ENCODE data around the gene IRS4.

DNA sequence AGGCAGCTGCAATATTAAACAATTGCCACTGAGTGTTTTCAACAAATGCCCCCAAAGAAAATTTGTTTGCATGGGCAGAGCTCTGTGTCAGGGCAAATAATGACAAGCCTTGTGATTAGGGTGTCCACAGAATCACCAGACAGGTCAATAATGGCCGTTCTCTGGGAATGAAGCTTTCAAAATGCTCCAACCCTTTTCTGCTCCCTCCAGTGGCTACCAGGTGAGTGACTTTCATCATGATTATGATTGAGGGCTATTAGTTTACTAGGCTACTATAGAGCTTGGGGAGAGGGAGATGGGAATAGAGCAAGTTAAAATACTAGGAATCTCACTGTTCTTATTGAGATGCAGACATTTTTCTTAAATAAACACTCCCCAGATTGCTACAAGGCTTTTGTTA is 23.5 kb downstream of the IRS4 start:
- TF ChIP-seq, protein P1, sequence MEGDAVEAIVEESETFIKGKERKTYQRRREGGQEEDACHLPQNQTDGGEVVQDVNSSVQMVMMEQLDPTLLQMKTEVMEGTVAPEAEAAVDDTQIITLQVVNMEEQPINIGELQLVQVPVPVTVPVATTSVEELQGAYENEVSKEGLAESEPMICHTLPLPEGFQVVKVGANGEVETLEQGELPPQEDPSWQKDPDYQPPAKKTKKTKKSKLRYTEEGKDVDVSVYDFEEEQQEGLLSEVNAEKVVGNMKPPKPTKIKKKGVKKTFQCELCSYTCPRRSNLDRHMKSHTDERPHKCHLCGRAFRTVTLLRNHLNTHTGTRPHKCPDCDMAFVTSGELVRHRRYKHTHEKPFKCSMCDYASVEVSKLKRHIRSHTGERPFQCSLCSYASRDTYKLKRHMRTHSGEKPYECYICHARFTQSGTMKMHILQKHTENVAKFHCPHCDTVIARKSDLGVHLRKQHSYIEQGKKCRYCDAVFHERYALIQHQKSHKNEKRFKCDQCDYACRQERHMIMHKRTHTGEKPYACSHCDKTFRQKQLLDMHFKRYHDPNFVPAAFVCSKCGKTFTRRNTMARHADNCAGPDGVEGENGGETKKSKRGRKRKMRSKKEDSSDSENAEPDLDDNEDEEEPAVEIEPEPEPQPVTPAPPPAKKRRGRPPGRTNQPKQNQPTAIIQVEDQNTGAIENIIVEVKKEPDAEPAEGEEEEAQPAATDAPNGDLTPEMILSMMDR (conservative IDR thresholded peaks at IDR 0.05; ENCODE audit: low read depth, low read length) = peak; percentile 28
- no peak for TF ChIP-seq EZH2 (IDR thresholded peaks at IDR 0.05; ENCODE audit: low read length, unreplicated experiment)
